GM18517 (cell line): ENCODE measurements around the gene CEBPZ.
A peak's percentile ranks its signal among the peaks of the same experiment; 100 is the strongest.
"Not testable (repeated sequence)": the region's sequence is repeated elsewhere in the genome, so short reads cannot be mapped to it uniquely, and the experiment has no call there.

Source experiments
- ATAC-seq: cut with Tn5 transposase; IDR thresholded peaks from one replicate; pipeline ENCODE4 v1.9.1; 2021; ENCODE audit warnings: mild to moderate bottlenecking, moderate library complexity; ENCODE audit not compliant: unreplicated experiment

CEBPZ gene

GRCh38 chr2:37231241-37232130 lies at the start of gene CEBPZ, which contains the start of gene NDUFAF7:
TSS of gene CEBPZ (minus strand) at chr2:37231596. CDS start at chr2:37231567, 29 bp downstream.
TSS of gene NDUFAF7 (plus strand) at chr2:37231658. CDS start at chr2:37231706, 48 bp downstream.
- peak; percentile 86 for ATAC-seq

- no peak for ATAC-seq
Observed at GRCh38 chr2:37276291-37276690, 44.9 kb upstream of the CEBPZ start.

- no peak for ATAC-seq
Observed at GRCh38 chr2:37274359-37274965, 43.1 kb upstream of the CEBPZ start.

GRCh38 chr2:37271376-37272067 lies 40.1 kb upstream of the CEBPZ start:
- ATAC-seq = no peak

GRCh38 chr2:37268111-37268510 lies 36.7 kb upstream of the CEBPZ start:
- no peak for ATAC-seq

GRCh38 chr2:37267685-37268084 lies 36.3 kb upstream of the CEBPZ start:
- ATAC-seq = no peak

GRCh38 chr2:37263839-37264238 lies 32.4 kb upstream of the CEBPZ start:
- no peak for ATAC-seq

- ATAC-seq = no peak
Observed at GRCh38 chr2:37262522-37262921, 31.1 kb upstream of the CEBPZ start.

GRCh38 chr2:37250869-37251740 lies 19.7 kb upstream of the CEBPZ start:
- no peak for ATAC-seq

- no peak for ATAC-seq
Observed at GRCh38 chr2:37246205-37246604, 14.8 kb upstream of the CEBPZ start.

- no peak for ATAC-seq
Observed at GRCh38 chr2:37244755-37245154, 13.4 kb upstream of the CEBPZ start.

- peak; percentile 94 for ATAC-seq
Observed at GRCh38 chr2:37244017-37244416, 12.6 kb upstream of the CEBPZ start.

GRCh38 chr2:37243435-37243834 lies 12.0 kb upstream of the CEBPZ start:
- no peak for ATAC-seq

- peak; percentile 5 for ATAC-seq
Observed at GRCh38 chr2:37232131-37232933, 936 bp upstream of the CEBPZ start.

GRCh38 chr2:37230581-37230980 lies 815 bp downstream of the CEBPZ start:
- ATAC-seq = no peak

- no peak for ATAC-seq
Observed at GRCh38 chr2:37228788-37229187, 2.6 kb downstream of the CEBPZ start.

- no peak for ATAC-seq
Observed at GRCh38 chr2:37226863-37227262, 4.5 kb downstream of the CEBPZ start.

GRCh38 chr2:37225129-37225528 lies 6.3 kb downstream of the CEBPZ start:
- not testable (repeated sequence) for ATAC-seq

GRCh38 chr2:37224063-37224462 lies 7.3 kb downstream of the CEBPZ start:
- ATAC-seq = no peak

GRCh38 chr2:37223131-37223530 lies 8.3 kb downstream of the CEBPZ start:
- no peak for ATAC-seq
